ENCODE results near the gene PGBD5.

PGBD5 gene

DNA sequence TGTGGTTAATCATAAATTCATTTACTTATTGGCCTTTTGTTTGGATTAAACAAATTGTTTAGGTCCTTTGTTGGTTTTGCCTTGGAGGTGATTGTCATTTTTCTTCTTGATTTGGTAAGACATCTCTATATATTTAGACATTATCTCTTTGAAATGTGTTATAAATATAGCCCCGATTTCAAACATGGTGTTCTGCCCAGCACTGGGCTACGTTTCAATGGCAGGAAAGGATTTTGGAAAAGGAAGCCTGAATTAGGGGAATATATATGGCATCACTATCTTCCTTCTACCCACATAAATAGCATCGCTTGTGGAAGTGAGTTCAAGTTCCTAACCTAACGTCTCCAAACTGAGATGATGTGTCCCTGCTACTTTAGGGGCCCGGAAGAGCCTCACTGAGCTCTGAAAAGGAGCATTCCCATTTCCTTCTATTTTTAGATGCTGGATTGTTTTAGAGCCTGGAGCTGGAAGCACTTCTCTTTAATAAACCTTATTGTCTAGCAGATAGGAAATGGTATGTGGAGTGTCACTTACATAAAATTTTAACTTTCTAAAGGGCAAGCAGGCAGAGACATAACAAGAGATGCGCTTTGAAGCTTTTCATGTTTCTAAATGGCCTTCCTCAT lies 39.4 kb downstream of the PGBD5 start:
- Histone ChIP-seq H3K27ac (no peak overlapping the region), H3K4me3 (ENCODE audit: low read depth, low read length) (no peak overlapping the region), H3K36me3 (peaks cover 5% of the 10 kb centered on the region), H3K27me3 (ENCODE audit: insufficient read depth, low read depth, severe bottlenecking) (no peaks in the 10 kb centered on the region), H3K9me3 (ENCODE audit: severe bottlenecking) (no peaks in the 10 kb centered on the region)
- TF ChIP-seq CTCF (IDR thresholded peaks at IDR 0.05; ENCODE audit: low read depth, low read length) = no peak
- DNase-seq = no peak

DNA sequence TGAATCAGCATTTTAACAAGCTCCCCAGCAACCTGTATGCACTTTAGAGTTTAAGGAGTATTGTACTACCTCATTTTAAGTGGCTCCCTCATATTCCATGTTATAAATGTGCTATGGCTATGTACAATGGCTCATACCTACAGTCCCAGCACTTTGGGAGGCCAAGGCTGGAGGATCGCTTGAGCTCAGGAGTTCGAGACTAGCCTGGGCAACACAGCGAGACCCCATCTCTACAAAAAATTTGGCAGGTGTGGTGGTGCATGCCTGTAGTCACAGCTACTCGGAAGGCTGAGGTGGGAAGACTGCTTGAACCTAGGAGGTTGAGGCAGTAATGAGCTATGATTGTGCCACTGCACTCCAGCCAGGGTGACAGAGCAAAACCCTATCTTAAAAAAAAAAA lies 40.2 kb downstream of the PGBD5 start:
- TF ChIP-seq CTCF (IDR thresholded peaks at IDR 0.05; ENCODE audit: low read depth, low read length) = no peak
- H3K36me3 ChIP-seq = peaks cover 5% of the 10 kb centered on the region
- no peaks in the 10 kb centered on the region for H3K27me3 ChIP-seq (ENCODE audit: insufficient read depth, low read depth, severe bottlenecking)
- no peaks in the 10 kb centered on the region for H3K9me3 ChIP-seq (ENCODE audit: severe bottlenecking)
- no peak for DNase-seq
- H3K4me3 ChIP-seq (ENCODE audit: low read depth, low read length) = no peak overlapping the region
- H3K27ac ChIP-seq = no peak overlapping the region

- no peak for DNase-seq
- no peak overlapping the region for H3K4me3 ChIP-seq (ENCODE audit: low read depth, low read length)
- H3K9me3 ChIP-seq (ENCODE audit: severe bottlenecking) = peaks cover 1% of the 10 kb centered on the region
- H3K27me3 ChIP-seq (ENCODE audit: insufficient read depth, low read depth, severe bottlenecking) = no peaks in the 10 kb centered on the region
- TF ChIP-seq CTCF (IDR thresholded peaks at IDR 0.05; ENCODE audit: low read depth, low read length) = no peak
- H3K27ac ChIP-seq = no peak overlapping the region
- H3K36me3 ChIP-seq = peaks cover 5% of the 10 kb centered on the region
Measured at GRCh38 chr1:230385158-230385450, 41.0 kb downstream of the PGBD5 start.

- no peak for DNase-seq
- Histone ChIP-seq H3K27ac (no peak overlapping the region), H3K4me3 (ENCODE audit: low read depth, low read length) (no peak overlapping the region), H3K36me3 (peaks cover 5% of the 10 kb centered on the region; the same call in 1 of the 2 replicates), H3K9me3 (ENCODE audit: severe bottlenecking) (peaks cover 5% of the 10 kb centered on the region), H3K27me3 (ENCODE audit: insufficient read depth, low read depth, severe bottlenecking) (no peaks in the 10 kb centered on the region)
- no peak for TF ChIP-seq CTCF (IDR thresholded peaks at IDR 0.05; ENCODE audit: low read depth, low read length)
Measured at GRCh38 chr1:230384380-230385157, 41.6 kb downstream of the PGBD5 start.

DNA sequence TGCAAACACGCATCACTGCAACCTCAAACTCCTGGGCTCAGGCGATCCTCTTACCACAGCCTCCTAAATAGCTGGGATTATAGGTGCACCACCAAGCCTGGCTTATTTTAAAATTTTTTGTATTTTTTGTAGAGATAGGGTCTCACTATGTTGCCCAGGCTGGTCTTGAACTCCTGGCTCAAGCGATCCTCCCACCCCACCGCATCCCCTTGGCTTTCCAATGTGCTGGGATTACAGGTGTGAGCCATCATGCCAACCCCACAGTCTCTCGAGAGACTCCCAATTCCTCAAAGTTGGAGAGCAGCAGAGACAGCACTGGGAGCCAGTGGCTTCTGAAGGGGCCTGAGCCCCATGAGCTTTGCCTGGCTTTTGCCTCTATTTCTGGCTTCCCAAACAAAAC lies 42.7 kb downstream of the PGBD5 start:
- no peak for TF ChIP-seq CTCF (IDR thresholded peaks at IDR 0.05; ENCODE audit: low read depth, low read length)
- no peak for DNase-seq
- no peak overlapping the region for H3K4me3 ChIP-seq (ENCODE audit: low read depth, low read length)
- peaks cover 11% of the 10 kb centered on the region for H3K9me3 ChIP-seq (ENCODE audit: severe bottlenecking)
- no peaks in the 10 kb centered on the region for H3K27me3 ChIP-seq (ENCODE audit: insufficient read depth, low read depth, severe bottlenecking)
- H3K36me3 ChIP-seq = peaks cover 5% of the 10 kb centered on the region; the same call in 1 of the 2 replicates
- no peak overlapping the region for H3K27ac ChIP-seq
